CD4-positive, alpha-beta memory T cell (primary cell): ENCODE results near the gene HSD11B1. TPM values are rescaled to one million over a fixed set of nuclear protein-coding genes. Genes with fewer than 3 reads are reported as not detected.

ENCODE experiments used
- CTCF ChIA-PET: fragments of 350-600 bp; sonication (Branson Sonifier 250); formaldehyde crosslinking; loops from one replicate; lab custom pipeline; 2021; ENCODE audit warnings: inconsistent platforms; ENCODE audit not compliant: partially characterized antibody; lab: Charles Lee
- POLR2A ChIA-PET: fragments of 350-600 bp; sonication (Branson Sonifier 250); formaldehyde crosslinking; loops from one replicate; lab custom pipeline; 2021; ENCODE audit not compliant: partially characterized antibody; lab: Charles Lee
- DNase-seq, 5 donors: peaks; one replicate each; pipeline versions ENCODE4 v3.0.0 to v3.0.0-alpha.2; 2020 to 2022; ENCODE audit warnings: mixed read lengths in 1 of 5
- H3K27ac ChIP-seq: one replicate; pipeline ENCODE4 v1.7.0; 2013; ENCODE audit warnings: low read depth, low read length
- H3K27me3 ChIP-seq: 2 replicates; pipeline ENCODE4 v1.7.0; 2013; ENCODE audit warnings: mild to moderate bottlenecking, low read length, moderate library complexity; ENCODE audit not compliant: insufficient read depth
- H3K36me3 ChIP-seq: 2 replicates; pipeline ENCODE4 v1.7.0; 2013; ENCODE audit warnings: mild to moderate bottlenecking, low read length, moderate library complexity; ENCODE audit not compliant: insufficient read depth
- H3K4me1 ChIP-seq: 2 replicates; pipeline ENCODE4 v1.7.0; 2013; ENCODE audit warnings: mild to moderate bottlenecking, low read length, moderate library complexity; ENCODE audit not compliant: insufficient read depth
- H3K4me3 ChIP-seq, 2 donors: one replicate each; pipeline ENCODE4 v1.7.0; 2013; ENCODE audit warnings: low read length in 2 of 2, mild to moderate bottlenecking in 1 of 2
- H3K9me3 ChIP-seq, 2 donors: one replicate each; pipeline ENCODE4 v1.7.0; 2013; ENCODE audit warnings: low read length in 2 of 2, control low read depth in 1 of 2; ENCODE audit not compliant: control insufficient read depth in 1 of 2
- H3K27ac Mint-ChIP-seq, 7 donors: one replicate each; pipeline ENCODE4 v1.8.0; 2020 to 2021; ENCODE audit warnings: mixed read lengths in 7 of 7, mild to moderate bottlenecking in 6 of 7, inconsistent platforms in 3 of 7, moderate library complexity in 3 of 7
- H3K27me3 Mint-ChIP-seq, 2 donors: one replicate each; pipeline ENCODE4 v1.8.0; 2020 to 2021; ENCODE audit warnings: mixed read lengths in 2 of 2
- H3K36me3 Mint-ChIP-seq, 2 donors: one replicate each; pipeline ENCODE4 v1.8.0; 2020 to 2021; ENCODE audit warnings: mixed read lengths in 2 of 2, inconsistent platforms in 1 of 2, mild to moderate bottlenecking in 1 of 2
- H3K4me1 Mint-ChIP-seq, 4 donors: one replicate each; pipeline ENCODE4 v1.8.0; 2020 to 2021; ENCODE audit warnings: mixed read lengths in 4 of 4, mild to moderate bottlenecking in 1 of 4
- H3K4me3 Mint-ChIP-seq, 8 donors: one replicate each; pipeline ENCODE4 v1.8.0; 2020 to 2021; ENCODE audit warnings: mixed read lengths in 8 of 8, mild to moderate bottlenecking in 7 of 8, moderate library complexity in 6 of 8, inconsistent platforms in 3 of 8
- H3K9me3 Mint-ChIP-seq, 8 donors: one replicate each; pipeline ENCODE4 v1.8.0; 2020 to 2021; ENCODE audit warnings: mixed read lengths in 8 of 8, mild to moderate bottlenecking in 5 of 8, inconsistent platforms in 3 of 8, moderate library complexity in 1 of 8
- intact Hi-C: fragments of 100-400 bp; cut with micrococcal nuclease; formaldehyde crosslinking; loops from one replicate; pipeline ENCODE4 v1.15.1; 2023
- polyA plus RNA-seq, 2 donors: library from polyadenylated mRNA; unstranded; fragments of 300-500 nt; fragmentation: Illumina TruSeq; gene quantifications; one replicate each; pipeline ENCODE4 v1.2.3, GENCODE V29; 2021
- total RNA-seq, 2 experiments: library from RNA; stranded (reverse); gene quantifications; one replicate each; pipeline ENCODE4 v1.2.3, GENCODE V29; 2021

HSD11B1 gene
- total RNA-seq (under 1 TPM in 1 of 2 experiments, not detected in 1; 0.49 TPM), polyA plus RNA-seq (1 to 10 TPM; 5.6 to 7.3 TPM)

DNA sequence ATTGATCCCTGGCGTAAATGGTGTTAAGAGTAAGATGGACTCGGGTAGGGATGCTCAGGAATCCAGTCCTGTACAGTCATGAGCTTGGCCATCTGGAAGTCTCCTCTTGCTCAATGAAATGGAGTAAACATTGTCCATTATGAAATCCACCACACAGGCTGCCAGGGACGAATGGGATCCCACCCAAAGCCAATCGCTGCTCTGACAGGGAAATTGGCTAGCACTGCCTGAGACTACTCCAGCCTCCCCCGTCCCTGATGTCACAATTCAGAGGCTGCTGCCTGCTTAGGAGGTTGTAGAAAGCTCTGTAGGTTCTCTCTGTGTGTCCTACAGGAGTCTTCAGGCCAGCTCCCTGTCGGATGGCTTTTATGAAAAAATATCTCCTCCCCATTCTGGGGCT is at the start of gene HSD11B1:
TSS of gene HSD11B1 (plus strand) at position 263 of the 400 bp plus-strand sequence. CDS start at position 360, 97 bp downstream.
- H3K27ac ChIP-seq, result no peak within 1 kb of the TSS
- H3K4me3 ChIP-seq, result no peak within 1 kb of the TSS
- DNase-seq, result no peak
- POLR2A ChIA-PET, result interaction anchor here (0.9 kb wide), 1 partner anchor 9 kb away, joined by 3 read pairs; no protein-coding TSS in a partner anchor
- CTCF ChIA-PET, result interaction anchor here (1.5 to 1.7 kb wide), 3 partner anchors 11 to 138 kb away, joined by 4 to 5 read pairs (median 5); no protein-coding TSS in a partner anchor
- peaks cover 0 to 3% of the 10 kb centered on the region in 2 donors for H3K27me3 Mint-ChIP-seq
- H3K4me3 Mint-ChIP-seq, result no peak within 1 kb of the TSS
- no peak within 1 kb of the TSS for H3K27ac Mint-ChIP-seq
- no peaks in the 10 kb centered on the region for H3K9me3 ChIP-seq
- no peaks in the 10 kb centered on the region for H3K4me1 ChIP-seq
- H3K27me3 ChIP-seq, result no peaks in the 10 kb centered on the region
- intact Hi-C loops, result no loop called here
- peaks cover 9 to 35% of the 10 kb centered on the region in 2 donors for H3K36me3 Mint-ChIP-seq
- peaks cover 5 to 11% (median 8%) of the 10 kb centered on the region in 4 donors for H3K4me1 Mint-ChIP-seq
- no peaks in the 10 kb centered on the region for H3K36me3 ChIP-seq
- no peaks in the 10 kb centered on the region for H3K9me3 Mint-ChIP-seq

DNA sequence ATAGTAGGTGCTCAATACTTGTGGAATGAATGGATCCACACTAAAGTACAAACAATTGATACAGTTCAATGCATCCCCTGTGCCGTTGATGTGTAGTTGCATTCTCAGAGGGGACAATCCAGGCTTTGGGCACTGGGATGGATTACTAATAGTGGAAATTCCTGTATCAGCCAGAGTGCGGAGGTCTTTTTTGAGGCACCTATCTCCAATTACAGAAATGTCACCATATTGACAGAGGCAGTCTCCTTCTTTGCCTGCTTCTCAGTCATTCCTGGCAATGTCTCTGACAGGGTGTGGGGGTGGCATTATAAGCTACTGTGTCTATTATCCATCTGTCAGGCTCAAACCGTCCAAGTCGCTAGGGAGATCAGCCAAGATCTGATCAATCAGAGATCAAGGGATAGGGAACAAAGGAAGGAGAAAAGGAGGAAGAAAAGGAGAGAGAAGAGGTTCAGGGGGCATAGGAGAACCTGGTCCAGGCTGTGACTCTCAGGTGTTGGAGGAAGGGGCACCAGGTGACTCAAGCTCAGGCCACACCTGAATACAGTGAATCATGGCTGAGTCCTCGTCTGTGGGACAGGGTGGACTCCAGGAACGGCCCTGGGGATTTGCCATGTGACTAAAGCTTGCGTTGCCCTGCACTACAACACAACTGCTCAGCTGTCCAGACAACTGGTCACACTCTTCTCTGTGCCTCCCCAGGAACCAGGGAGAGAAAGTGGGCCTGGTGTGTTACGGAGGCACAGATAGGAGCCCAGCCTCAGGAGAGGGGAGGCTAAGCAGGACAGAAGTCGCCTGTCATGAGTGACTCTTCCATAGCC is 49.0 kb upstream of the HSD11B1 start:
- CTCF ChIA-PET, result no interaction called here
- no peak overlapping the region for H3K4me3 ChIP-seq
- POLR2A ChIA-PET, result no interaction called here
- peak overlapping the region in 1 of 7 donors; percentile 75 for H3K27ac Mint-ChIP-seq
- no peaks in the 10 kb centered on the region for H3K9me3 ChIP-seq
- H3K27me3 Mint-ChIP-seq, result no peaks in the 10 kb centered on the region
- H3K9me3 Mint-ChIP-seq, result no peaks in the 10 kb centered on the region
- H3K4me1 ChIP-seq, result peaks cover 27% of the 10 kb centered on the region
- H3K4me3 Mint-ChIP-seq, result no peak overlapping the region
- DNase-seq, result no peak
- no peaks in the 10 kb centered on the region for H3K36me3 ChIP-seq
- peaks cover 19 to 47% (median 28%) of the 10 kb centered on the region in 4 donors for H3K4me1 Mint-ChIP-seq
- intact Hi-C loops, result no loop called here
- H3K36me3 Mint-ChIP-seq, result no peaks in the 10 kb centered on the region
- no peaks in the 10 kb centered on the region for H3K27me3 ChIP-seq
- no peak overlapping the region for H3K27ac ChIP-seq

DNA sequence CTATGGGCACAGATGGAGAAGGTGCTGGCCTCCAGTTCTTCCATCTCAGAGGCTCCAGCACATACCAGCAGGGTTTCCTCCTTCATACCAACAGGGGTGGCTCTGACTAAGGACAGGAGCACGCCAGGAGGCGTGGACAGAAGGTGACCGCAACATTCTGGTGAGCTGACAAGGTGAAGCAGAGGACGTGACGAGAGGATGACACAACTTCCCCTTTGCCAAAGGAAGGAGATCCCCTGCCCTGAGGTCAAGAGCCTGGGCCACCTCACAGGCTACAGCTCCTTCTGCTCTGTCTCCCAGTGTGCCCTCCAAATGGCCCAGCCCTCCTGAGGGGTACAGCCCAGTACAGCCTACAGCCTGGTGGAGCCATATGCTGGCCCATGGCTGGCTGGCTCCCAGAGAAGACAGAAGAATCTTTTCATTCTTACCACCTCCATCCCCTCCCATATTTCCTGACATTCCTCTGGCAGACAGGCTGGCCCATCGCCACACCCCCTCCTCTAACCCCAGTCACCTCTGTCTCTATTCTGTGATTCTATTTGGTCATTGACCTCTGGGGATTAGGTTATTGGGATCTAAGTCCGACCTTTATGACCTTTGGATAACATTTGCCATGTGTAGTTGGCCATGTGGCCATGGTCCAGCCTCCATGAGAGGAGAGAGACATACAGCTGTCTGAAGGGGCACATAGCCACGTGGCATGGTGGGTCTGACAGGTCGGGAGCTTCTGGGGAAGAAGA is 47.3 kb upstream of the HSD11B1 start:
- Histone ChIP-seq H3K27me3 (no peaks in the 10 kb centered on the region), H3K9me3 (no peaks in the 10 kb centered on the region), H3K27ac (no peak overlapping the region), H3K4me3 (no peak overlapping the region), H3K36me3 (no peaks in the 10 kb centered on the region), H3K4me1 (peaks cover 17% of the 10 kb centered on the region)
- Mint-ChIP-seq H3K27ac (no peak overlapping the region), H3K36me3 (no peaks in the 10 kb centered on the region), H3K27me3 (no peaks in the 10 kb centered on the region), H3K9me3 (peaks cover 0 to 2% (median 0%) of the 10 kb centered on the region in 8 donors), H3K4me3 (no peak overlapping the region), H3K4me1 (peaks cover 9 to 31% (median 16%) of the 10 kb centered on the region in 4 donors)
- intact Hi-C loops, result no loop called here
- no peak for DNase-seq
- CTCF ChIA-PET, result interaction anchor here (1.3 kb wide), 1 partner anchor 30 kb away, joined by 3 read pairs; no protein-coding TSS in a partner anchor
- POLR2A ChIA-PET, result no interaction called here

- CTCF ChIA-PET, result interaction anchor here (1.3 kb wide), 1 partner anchor 34 kb away, joined by 5 read pairs; no protein-coding TSS in a partner anchor
- POLR2A ChIA-PET, result no interaction called here
- Mint-ChIP-seq H3K27ac (no peak overlapping the region), H3K4me3 (no peak overlapping the region), H3K36me3 (no peaks in the 10 kb centered on the region), H3K4me1 (peaks cover 8 to 25% (median 11%) of the 10 kb centered on the region in 4 donors), H3K9me3 (peaks cover 0 to 2% (median 0%) of the 10 kb centered on the region in 8 donors), H3K27me3 (no peaks in the 10 kb centered on the region)
- intact Hi-C loops, result no loop called here
- no peak for DNase-seq
- no peaks in the 10 kb centered on the region for H3K27me3 ChIP-seq
- H3K9me3 ChIP-seq, result no peaks in the 10 kb centered on the region
- peaks cover 12% of the 10 kb centered on the region for H3K4me1 ChIP-seq
- H3K36me3 ChIP-seq, result no peaks in the 10 kb centered on the region
- no peak overlapping the region for H3K27ac ChIP-seq
- H3K4me3 ChIP-seq, result no peak overlapping the region
Measured at GRCh38 chr1:209657918-209658317, 46.7 kb upstream of the HSD11B1 start.

- no peaks in the 10 kb centered on the region for H3K36me3 Mint-ChIP-seq
- Histone ChIP-seq H3K4me3 (no peak overlapping the region), H3K36me3 (no peaks in the 10 kb centered on the region), H3K4me1 (peaks cover 9% of the 10 kb centered on the region), H3K9me3 (no peaks in the 10 kb centered on the region), H3K27me3 (no peaks in the 10 kb centered on the region), H3K27ac (no peak overlapping the region)
- intact Hi-C loops, result no loop called here
- H3K9me3 Mint-ChIP-seq, result peaks cover 0 to 2% (median 0%) of the 10 kb centered on the region in 8 donors
- H3K4me1 Mint-ChIP-seq, result peaks cover 7 to 16% (median 9%) of the 10 kb centered on the region in 4 donors
- no peak for DNase-seq
- ChIA-PET CTCF (interaction anchor here (0.7 to 1.8 kb wide), 3 partner anchors 10 to 96 kb away, joined by 3 to 4 read pairs (median 3); no protein-coding TSS in a partner anchor), POLR2A (no interaction called here)
- no peaks in the 10 kb centered on the region for H3K27me3 Mint-ChIP-seq
- peak overlapping the region in 4 of 8 donors; percentile 11 to 38 (median 24) for H3K4me3 Mint-ChIP-seq
- H3K27ac Mint-ChIP-seq, result peak overlapping the region in 3 of 7 donors; percentile 1 to 28 (median 14)
Measured at GRCh38 chr1:209659909-209660308, 44.7 kb upstream of the HSD11B1 start.

DNA sequence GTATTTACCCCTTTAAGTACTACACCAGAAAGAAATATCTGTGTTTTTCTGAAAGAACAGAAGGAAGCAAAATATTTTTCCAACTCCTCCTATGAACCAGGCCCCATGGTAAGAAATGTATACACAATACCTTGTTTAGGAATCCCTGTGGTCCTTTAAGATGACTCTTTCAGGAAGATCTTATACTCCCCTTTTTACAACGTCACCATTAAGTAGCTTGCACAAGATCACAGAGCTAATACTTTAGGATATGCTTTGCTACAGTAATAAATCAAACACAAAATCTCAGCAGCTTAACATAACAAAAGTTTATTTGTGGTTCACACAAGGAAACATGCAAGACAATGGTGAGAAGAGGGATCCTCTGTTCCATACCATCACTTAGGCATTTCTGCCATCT is 43.6 kb upstream of the HSD11B1 start:
- Histone ChIP-seq H3K27ac (no peak overlapping the region), H3K4me3 (no peak overlapping the region), H3K4me1 (peaks cover 9% of the 10 kb centered on the region), H3K36me3 (no peaks in the 10 kb centered on the region), H3K9me3 (no peaks in the 10 kb centered on the region), H3K27me3 (no peaks in the 10 kb centered on the region)
- no peaks in the 10 kb centered on the region for H3K36me3 Mint-ChIP-seq
- peaks cover 7 to 16% (median 9%) of the 10 kb centered on the region in 4 donors for H3K4me1 Mint-ChIP-seq
- ChIA-PET POLR2A (no interaction called here), CTCF (no interaction called here)
- peak overlapping the region in 1 of 7 donors; percentile 19 for H3K27ac Mint-ChIP-seq
- H3K4me3 Mint-ChIP-seq, result no peak overlapping the region
- DNase-seq, result no peak
- H3K27me3 Mint-ChIP-seq, result no peaks in the 10 kb centered on the region
- H3K9me3 Mint-ChIP-seq, result peaks cover 0 to 2% (median 0%) of the 10 kb centered on the region in 8 donors
- intact Hi-C loops, result no loop called here

DNA sequence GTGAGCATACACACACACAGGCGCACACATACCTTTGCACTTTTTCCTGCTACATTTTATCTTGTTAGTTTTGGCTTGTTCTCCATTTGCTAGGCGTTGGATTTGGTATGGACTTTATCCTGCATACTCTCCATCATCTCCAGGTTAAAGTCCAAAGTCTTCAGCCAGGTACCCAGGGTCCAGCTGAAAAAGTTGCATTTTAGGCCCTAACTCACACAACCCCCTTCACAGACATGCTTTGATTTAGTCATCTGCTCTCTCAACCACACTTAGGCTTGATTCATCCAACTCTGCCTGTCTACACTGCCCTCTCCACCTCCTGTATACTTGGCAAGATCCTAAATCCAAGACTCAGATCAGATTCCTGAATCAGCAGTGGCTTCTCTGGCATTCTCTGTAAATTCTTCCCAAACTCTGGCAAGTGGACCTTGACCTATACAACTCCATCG is 41.7 kb upstream of the HSD11B1 start:
- Mint-ChIP-seq H3K4me3 (no peak overlapping the region), H3K9me3 (peaks cover 0 to 2% (median 0%) of the 10 kb centered on the region in 8 donors), H3K4me1 (peaks cover 6 to 16% (median 8%) of the 10 kb centered on the region in 4 donors), H3K36me3 (no peaks in the 10 kb centered on the region), H3K27ac (no peak overlapping the region), H3K27me3 (no peaks in the 10 kb centered on the region)
- H3K9me3 ChIP-seq, result no peaks in the 10 kb centered on the region
- intact Hi-C loops, result no loop called here
- CTCF ChIA-PET, result no interaction called here
- H3K27ac ChIP-seq, result no peak overlapping the region
- no peak overlapping the region for H3K4me3 ChIP-seq
- DNase-seq, result no peak
- no peaks in the 10 kb centered on the region for H3K36me3 ChIP-seq
- no peaks in the 10 kb centered on the region for H3K27me3 ChIP-seq
- POLR2A ChIA-PET, result no interaction called here
- peaks cover 9% of the 10 kb centered on the region for H3K4me1 ChIP-seq
